GM19035 (cell line): ENCODE data around the gene USH1C.

ENCODE experiments used
- ATAC-seq: cut with Tn5 transposase; IDR thresholded peaks from one replicate; pipeline ENCODE4 v1.9.1; 2021; ENCODE audit not compliant: unreplicated experiment

Gene USH1C

DNA sequence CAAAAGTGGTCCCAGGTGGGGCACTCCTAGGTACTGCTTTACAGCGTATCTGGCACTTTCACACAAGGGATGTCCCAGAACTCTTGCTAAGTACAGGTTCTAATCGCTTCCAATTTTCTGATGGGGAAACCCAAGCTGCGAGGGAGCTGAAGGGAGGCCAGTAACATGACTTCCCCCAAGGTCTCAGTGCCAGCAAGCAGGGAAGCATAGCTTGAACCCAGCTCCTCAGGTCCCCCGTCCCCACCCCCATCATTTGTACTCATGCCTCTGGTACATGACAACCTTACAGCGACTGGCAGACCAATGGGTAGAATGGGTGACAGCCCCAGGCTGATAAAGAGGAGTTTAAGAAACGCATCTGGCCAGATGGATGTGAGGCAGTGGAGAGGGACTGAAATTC, 66.9 kb downstream of the USH1C start:
- no peak for ATAC-seq

DNA sequence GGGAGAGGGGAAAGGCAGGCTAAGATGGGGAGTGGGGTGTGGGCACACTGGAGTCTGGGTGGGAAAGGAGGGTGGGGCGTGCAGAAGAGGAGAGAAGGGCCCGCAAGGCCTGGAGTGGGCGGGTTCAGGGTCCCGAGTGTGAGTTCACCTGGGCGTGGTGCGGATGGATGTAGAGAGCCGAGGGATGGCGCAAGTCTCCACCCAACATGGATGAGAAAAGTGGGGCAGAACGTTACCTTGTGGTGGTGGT, 67.2 kb downstream of the USH1C start:
- ATAC-seq, result no peak

DNA sequence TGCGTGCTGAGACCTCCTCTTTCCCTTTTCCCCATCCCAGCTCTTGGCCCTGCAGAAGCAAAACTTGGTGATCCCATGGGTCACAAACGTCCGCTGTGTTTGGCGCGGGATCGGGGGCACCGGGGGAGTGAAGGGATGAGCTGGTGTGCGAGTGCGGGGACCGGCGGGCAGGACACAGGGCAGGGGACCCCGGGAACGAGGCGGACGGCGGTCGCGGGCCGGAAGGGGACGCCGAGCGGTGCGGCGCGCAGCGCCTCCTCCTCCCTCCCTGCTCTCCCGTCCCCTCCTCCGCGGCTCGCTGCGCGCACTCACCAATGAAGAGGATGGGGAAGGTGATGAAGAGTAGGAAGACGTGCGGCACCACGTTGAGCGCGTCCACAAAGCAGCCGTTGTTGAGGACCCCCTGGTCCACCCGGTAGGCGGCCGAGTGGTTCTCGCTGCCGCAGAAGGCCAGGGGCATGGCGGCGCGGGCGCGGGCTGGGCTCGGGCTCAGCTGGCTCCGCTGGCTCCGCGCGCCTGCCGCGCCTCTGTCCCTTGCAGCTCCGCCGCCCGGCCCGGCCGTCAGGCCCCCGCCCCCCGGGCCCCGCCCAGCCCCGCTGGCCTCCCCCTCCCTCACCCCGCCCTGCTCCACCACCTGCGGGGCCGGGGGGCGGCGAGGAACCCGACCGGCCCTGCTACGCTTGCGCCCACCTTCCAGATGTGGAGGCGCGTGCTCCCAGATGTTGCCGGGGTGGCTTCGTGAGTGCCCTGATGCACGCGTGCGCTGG, 67.7 kb downstream of the USH1C start, which contains the start of gene ABCC8:
TSS of gene ABCC8 (minus strand) at position 529 of the 767 bp plus-strand sequence. CDS start at position 460, 69 bp downstream.
- no peak for ATAC-seq

DNA sequence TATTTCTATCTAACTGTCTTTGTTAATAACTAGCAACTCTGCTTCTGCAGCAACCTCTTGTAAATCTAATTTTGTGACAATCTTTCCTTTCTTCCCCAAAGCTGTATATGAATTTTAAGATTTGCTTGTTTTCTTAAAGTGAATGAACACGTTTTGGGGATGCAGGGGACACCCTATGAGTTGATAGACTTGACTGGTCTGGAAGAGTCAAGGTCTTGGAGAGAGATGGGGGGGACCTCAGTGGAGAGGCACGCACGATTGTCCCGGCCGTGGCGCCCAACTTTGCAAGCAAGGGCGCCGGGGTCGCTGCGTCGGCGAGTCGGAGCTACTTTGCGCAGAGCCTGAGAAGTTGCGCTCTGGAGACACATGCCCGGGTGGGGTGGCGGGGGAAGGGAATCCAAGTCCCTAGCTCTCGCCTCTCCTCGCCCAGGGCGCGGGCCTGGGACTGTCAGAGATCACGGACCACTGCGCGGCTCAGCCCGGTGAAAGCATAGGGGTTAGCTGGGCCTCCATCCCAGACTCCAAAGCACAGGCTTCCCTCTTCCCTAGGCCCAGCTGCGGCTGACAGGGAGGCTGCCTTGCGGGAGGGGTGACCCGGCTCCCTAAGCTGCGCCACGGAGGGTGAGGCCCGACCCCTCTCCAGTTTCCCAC, 68.4 kb downstream of the USH1C start:
- no peak for ATAC-seq

DNA sequence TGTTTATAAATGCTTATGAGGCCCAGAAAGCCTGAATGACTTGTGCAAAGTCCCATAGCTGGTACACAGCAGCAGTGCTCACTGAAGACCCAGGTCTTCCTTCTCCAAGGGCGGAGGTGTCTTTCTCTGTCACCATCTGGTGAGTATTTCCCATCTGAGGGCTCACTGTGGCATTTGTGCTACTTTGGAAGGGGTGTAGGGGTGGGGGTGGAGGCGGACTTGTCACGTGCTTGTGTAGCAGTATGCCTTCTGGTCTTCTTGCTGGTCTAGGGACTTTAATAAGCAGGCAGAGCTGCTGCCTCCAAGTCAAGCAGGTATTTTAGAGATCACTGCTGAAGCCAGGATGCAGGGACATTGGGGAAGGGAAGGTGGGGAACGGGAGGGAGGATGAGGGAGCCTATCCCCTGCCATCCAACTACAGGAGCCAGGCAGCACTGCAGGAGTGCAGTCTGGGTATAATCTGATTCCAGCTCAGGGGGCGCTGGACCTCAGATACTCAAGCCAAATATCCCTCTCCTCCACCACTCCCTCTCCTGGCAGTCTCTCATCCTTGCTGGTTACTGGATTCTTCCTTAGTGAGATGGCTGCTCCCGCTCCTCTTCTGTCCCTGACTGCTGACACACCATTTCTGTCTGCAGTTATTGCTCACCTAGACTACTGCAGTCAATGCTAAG, 71.0 kb downstream of the USH1C start:
- ATAC-seq, result no peak

DNA sequence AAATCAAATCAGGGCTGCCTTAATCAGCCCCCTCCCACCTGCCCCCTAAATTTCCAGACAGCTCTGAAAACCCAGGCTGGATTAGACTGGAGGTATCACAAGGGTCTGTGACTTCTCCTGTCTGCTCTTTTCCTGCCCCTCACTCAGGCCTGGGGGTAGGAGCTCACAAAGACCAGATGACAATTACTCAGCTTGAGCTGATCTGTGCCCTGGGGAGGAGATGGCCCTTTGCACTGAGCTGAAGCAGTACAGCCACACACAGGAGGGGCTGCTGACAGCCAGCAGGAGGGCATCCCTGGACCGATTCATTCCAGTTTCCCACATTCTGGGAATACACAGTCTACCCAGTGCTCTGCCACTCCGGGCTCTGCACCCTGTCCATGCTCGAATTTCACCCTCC, 71.7 kb downstream of the USH1C start:
- ATAC-seq, result no peak

DNA sequence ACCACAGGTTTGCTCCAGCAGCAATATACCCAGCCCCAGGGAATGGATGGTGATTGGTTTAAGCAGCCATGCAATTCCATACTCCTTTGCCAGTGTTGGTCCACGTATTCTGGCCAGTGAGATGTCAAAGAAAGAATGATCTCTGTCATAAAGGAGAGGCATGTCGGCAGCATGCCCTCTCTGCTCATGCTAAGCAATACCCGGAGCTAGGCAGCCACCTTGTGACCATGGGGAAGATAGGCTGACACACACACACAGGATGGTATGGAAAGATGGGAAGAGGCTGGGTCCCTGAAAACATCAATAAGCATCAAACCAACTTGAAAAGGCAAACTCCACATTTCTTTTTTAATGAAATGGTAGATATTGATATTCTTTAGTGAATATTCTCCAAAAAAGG, 72.7 kb downstream of the USH1C start:
- no peak for ATAC-seq

DNA sequence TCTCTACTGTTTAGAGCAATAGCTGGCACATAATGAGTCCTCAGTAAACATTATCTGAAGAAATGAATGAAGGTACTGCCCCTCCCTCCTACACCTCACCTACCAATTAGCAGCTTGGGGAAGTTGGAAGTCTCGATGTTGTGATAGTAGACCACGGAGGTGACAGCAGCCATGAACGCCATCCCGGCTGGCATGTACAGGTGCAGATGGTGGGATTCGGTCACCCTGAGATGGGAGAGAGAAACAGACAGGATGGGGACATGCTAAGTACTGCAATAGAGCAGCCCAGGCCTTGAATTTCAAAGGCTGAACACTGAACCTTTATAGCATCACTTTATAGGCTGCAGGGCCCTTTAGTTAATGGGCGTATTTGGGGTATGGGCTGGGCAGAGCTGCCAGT, 74.2 kb downstream of the USH1C start:
- no peak for ATAC-seq

DNA sequence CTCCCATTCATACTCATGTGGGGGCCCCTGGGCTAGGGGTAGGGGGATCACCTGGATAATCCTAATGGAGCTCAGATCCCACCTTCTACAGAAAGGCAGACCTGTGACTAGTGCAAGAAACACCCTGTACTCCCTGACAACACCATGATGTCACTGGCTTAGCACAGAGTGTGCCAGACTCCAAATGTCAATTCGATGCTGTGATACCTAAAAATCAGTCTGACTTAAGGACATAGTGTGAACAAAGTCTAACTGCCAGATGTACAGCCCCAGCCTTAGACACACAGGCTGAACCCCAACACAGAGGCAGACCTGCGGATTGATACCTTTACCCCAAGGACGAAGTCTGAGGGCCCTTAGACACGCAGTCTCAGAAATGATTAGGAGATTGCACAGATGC, 76.1 kb downstream of the USH1C start:
- ATAC-seq, result no peak

DNA sequence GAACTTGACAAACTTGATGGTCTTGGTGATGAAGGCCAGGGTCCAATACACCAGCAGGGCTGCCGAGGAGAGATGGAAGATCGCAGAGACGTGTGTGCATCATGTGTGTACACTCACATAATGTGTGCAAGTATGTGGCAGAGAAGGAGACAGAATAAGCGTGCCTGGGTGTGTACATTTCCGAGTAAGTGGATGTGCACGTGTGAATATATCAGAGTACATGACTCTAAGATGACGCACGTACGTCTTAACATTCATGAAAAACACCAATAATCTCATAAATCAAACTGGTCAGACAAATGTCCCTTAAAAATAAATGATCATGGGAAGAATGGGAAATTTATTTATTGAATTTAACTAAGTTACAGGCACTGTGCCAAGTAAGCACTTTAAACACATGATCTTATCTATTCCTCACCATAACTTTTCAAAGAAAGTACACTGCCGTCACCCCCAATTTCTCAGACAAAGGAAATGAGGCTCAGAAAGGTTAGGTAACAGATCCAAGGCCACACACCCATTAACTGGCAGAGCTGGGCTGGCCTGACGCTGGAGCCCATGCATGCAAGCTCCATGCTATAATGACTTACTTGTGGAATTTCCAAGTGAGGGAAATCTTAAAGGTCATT, 80.6 kb downstream of the USH1C start:
- ATAC-seq, result no peak

DNA sequence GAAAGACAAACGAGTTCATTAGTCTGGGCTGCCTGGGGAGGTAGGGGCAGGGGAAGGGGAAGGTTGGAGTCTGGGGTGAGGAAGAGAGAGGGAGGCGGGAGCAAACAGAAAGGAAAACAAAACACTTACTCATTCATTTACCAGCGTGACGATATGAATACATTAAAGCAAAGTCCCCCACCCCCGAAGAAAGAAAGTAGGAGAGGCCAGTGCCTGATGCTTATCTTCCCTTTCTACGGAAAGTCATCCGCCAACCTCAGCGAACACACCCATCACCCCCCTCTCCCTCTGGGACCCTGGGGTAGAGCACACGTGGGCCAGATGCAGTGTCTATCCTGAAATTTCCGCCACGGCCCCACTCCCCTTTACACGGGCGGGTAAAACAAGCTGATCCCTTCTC, 81.3 kb downstream of the USH1C start:
- ATAC-seq, result no peak

DNA sequence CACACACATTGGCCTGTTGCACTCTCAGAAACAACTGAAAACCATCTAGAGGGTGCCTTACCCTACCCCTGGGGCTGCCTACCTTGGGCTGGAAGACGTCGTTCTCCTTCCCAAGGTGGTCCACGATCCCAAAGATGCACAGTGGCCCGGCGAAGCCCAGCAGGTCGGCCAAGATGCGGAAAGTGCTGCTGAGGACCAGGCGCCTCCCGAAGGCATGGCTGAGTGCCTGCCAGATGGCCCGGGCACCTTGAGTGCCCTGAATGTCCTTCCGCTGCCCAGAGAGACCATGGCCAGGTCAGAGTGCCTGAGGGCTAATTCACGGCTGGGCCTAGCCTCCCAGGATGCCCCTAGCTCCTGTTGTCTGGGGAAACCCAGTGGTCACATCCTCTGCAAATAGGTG, 83.8 kb downstream of the USH1C start:
- no peak for ATAC-seq

DNA sequence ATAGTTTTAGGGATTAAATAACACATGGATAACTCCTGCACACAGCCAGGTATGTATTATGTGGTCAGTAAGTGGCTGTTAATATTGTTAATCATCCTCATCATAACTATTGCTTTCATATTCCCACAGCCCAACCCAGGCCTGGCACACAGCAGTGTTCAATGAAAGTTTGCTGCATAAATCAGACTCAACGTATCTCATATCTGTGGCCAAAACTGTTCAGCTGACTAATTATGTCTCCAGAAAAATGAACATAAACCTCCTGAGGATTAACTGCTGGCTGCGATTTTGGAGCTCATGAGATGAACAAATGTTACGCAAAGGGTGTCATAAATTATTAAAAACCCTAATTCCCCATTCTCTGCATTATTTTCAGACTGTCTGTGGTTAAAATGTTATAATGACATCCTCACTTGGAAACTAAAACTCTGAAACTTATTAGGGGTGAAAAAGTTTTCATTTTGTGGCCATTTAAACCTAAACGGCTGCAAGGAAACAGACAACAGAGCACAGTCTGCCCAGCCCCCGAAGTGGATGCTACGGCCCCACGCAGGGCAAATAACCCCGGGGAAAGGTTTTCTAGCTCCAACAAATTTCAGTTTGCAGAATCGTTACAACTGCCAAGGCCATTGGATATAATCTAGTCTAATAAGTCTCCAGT, 84.8 kb downstream of the USH1C start:
- ATAC-seq, result no peak

DNA sequence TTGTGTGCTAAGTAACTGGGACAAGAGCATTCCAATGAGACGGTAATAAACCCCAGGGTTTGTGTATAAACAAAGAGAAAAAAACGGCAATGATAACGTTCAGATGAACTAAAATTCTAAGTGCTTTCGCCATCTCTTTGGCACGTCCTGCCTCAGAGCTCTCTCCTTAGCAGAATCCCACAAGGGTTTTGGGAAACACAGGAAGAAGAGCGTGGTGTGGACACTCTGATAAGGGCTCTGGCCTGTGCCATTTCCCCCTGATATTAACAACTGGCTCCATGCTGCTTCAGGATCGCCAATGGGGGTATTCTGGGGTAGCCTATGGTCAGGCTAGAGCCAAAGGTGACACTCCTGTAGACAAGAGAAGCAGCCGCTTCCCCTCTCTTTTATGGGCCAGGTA, 85.9 kb downstream of the USH1C start:
- no peak for ATAC-seq

DNA sequence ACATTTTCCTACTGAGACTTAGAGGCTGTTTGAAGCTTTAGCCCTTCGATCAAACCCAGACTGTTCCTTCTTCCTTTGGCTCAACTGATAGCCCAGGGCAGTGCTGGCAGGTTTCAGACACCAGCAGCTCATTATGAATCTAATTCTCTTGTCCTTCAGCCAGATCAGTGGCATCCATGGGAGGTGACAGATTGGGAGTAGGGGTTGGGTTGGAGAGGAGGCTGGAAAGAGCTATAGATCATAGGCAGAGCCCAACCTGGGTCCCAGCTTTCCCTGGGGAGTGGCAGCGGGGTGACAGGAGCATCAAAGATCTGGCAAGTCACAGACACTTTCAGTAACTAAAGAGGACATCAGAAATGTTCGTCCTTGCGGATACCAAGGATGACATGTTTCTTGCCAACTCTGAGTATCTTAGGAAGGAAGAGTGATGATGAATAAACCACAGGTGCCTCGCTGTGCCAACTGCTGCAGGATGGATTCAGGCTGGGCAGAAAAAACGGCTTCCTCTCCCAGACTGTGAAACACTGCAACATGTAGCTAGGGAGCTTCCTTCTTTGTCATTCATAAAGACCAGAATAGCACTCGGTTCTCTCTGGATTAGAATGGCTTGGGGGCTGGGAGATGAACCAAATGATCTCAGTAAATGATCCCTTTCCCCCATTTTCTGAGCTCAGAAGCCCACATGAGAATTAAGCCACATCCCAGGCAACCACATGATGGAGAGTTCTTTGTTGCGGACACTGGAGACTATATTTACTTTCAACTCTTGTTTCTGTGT, 86.6 kb downstream of the USH1C start:
- no peak for ATAC-seq

DNA sequence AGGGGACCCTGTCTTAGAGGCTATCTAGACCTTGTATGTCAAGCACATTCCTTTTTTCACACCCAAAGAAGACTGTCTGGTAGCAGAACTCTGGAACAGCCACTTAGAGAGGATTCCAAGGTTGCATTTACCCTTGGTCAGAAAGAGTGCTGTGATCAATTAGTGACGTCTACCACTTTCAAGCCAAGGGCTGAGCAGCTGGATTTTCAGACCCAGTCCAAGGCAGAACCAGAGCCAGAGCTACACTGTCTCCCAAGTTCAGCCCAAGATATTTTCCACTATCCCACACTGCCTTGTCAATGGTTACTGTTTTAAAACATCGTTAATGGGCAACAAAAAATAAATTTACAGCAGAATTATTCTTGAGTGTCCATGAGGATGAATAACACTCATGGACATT, 91.5 kb downstream of the USH1C start:
- ATAC-seq, result no peak

DNA sequence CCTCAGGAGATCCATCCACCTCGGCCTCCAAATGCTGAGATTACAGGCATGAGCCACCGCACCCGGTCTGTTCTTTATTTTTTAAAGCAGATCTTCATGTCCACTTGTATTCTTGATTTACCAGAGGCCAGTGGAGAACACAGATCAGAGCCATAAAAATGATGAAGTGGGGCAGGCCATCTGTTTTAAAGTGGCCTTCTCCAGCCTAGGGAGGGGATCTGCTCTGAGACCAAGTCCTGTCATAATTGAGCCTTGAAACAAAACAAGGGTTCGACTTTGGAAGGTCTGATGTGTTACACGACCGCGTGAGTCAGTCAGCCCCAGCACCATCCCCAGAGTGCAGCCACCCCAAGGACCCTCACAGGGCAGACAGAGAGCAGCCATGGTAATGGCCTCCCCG, 95.1 kb downstream of the USH1C start:
- ATAC-seq, result no peak

DNA sequence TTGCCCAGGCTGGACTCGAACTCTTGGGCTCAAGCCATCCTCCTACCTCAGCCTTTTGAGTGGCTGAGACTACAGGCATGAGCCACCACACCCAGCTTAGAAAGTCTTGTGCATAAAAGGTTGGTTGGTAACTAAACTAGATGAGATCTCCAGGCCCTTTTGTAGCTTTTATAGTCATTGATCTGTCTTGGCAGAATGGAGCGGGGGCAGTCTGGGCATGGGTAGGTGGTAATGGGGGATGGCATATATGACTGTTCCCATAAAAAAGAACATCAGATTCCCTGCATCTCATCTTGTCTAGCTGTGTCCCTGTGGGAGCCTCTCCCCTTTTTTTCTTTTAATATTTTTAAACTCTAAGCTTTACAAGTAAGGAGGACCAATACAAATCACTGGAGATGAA, 97.7 kb downstream of the USH1C start:
- ATAC-seq, result no peak

DNA sequence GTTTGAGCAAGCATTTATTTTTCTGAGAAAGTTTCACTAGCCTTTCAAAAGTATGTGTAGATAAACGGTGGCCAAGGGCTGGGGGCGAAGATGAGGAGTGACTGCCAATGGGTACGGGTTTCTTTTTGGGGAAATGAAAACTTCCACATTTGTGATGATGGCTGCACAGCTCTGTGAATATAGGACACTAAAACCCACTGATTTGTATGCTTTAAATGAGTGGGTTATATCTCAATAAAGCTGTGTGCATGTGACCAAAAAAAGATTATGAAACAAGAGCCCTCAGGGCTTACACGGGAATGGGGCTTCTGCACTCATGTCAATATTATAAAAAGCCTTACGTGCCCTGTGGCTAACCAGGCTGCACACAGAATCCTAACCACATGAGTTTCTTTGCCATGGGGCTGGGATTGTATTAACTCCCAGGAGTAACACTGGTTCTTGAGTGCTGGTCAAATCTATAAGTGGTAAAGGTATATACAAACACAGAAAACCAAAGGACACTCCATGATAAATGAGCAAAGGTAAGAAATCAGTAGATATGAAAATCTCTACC, 98.9 kb downstream of the USH1C start:
- ATAC-seq, result no peak

DNA sequence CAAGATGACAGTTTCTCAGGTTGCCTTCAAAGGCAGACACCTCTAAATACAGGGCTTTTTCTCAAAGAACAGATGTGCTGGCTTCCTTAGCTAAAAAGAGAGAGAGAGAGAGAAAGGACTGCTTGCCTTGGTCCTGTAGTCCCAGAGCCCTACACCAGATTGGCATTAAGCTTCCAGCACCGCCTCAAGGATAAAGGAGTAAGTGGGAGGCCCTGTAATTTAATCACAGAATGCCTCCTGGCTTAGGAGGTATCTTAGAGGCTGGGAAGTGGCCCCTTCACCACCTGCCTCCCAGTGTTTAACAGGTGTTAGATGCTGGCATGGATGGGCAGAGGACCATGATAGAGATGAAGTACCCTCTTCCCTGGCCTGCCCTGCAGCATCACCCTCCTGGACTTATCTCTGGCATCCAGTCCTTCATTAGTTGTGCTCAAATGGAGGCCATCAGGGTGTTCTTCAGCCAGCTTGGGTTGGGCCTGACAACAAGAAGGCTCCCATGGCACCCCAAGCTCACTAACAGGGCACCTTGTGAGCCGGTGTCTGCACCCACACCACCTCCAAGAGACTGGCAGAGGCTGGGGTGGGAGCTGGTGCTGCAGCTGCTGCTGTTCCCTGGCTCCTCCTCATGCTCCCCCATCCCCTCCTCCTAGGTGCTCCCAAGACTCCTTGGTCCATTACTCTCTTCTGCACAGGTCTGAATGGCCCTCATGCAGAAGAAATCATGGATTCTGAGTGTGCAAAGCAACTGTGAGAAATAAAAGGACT, 100.1 kb downstream of the USH1C start:
- ATAC-seq, result no peak
